UCSD-AML1 (cell line): Measurements from ENCODE around the gene RIMS3.
"Not testable (repeated sequence)": the region's sequence is repeated elsewhere in the genome, so short reads cannot be mapped to it uniquely, and the experiment has no call there.

Source experiments
- DNase-seq: peaks from one replicate; lab custom pipeline; 2025; ENCODE audit not compliant: unreplicated experiment; lab: John Stamatoyannopoulos, UW

Gene RIMS3

GRCh38 chr1:40633523-40633922 lies 32.0 kb downstream of the RIMS3 start:
- no peak for DNase-seq

GRCh38 chr1:40630488-40631223 lies 34.8 kb downstream of the RIMS3 start:
- peak; percentile 40 for DNase-seq

- not testable (repeated sequence) for DNase-seq
Observed at GRCh38 chr1:40629546-40629945, 35.9 kb downstream of the RIMS3 start.

GRCh38 chr1:40628903-40629292 lies 36.6 kb downstream of the RIMS3 start:
- no peak for DNase-seq

GRCh38 chr1:40627987-40628902 lies 37.2 kb downstream of the RIMS3 start:
- no peak for DNase-seq

GRCh38 chr1:40626383-40626770 lies 39.1 kb downstream of the RIMS3 start:
- DNase-seq = no peak

- DNase-seq = no peak
Observed at GRCh38 chr1:40625476-40626382, 39.8 kb downstream of the RIMS3 start.

- DNase-seq = peak; percentile 56
Observed at GRCh38 chr1:40625076-40625475, 40.4 kb downstream of the RIMS3 start.

- DNase-seq = no peak
Observed at GRCh38 chr1:40622936-40623629, 42.4 kb downstream of the RIMS3 start.

GRCh38 chr1:40621821-40622450 lies 43.5 kb downstream of the RIMS3 start:
- no peak for DNase-seq

GRCh38 chr1:40620586-40621210 lies 44.8 kb downstream of the RIMS3 start:
- DNase-seq = no peak

- no peak for DNase-seq
Observed at GRCh38 chr1:40620150-40620549, 45.3 kb downstream of the RIMS3 start.

- DNase-seq = no peak
Observed at GRCh38 chr1:40618108-40618507, 47.4 kb downstream of the RIMS3 start.

- DNase-seq = peak; percentile 57
Observed at GRCh38 chr1:40612345-40612831, 53.1 kb downstream of the RIMS3 start.

GRCh38 chr1:40610156-40610555 lies 55.3 kb downstream of the RIMS3 start:
- no peak for DNase-seq

- no peak for DNase-seq
Observed at GRCh38 chr1:40607921-40608320, 57.6 kb downstream of the RIMS3 start.

- no peak for DNase-seq
Observed at GRCh38 chr1:40606978-40607377, 58.5 kb downstream of the RIMS3 start.

- no peak for DNase-seq
Observed at GRCh38 chr1:40606194-40606593, 59.3 kb downstream of the RIMS3 start.

- no peak for DNase-seq
Observed at GRCh38 chr1:40599926-40600325, 65.6 kb downstream of the RIMS3 start.
